ENCODE measurements around the gene ZC3H18. TPM values are rescaled to one million over a fixed set of nuclear protein-coding genes. Genes with fewer than 3 reads are reported as not detected.

Gene ZC3H18
- total RNA-seq, 1 experiment from 2014 or later = 76.4 TPM

- Histone ChIP-seq H3K79me2 (ENCODE audit: low read depth) (no peaks in the 10 kb centered on the region), H3K27me3 (ENCODE audit: insufficient read depth, low read depth) (peaks cover 56% of the 10 kb centered on the region), H3K27ac (no peak overlapping the region), H2AFZ (no peak overlapping the region), H3K4me1 (replicated peaks; ENCODE audit: insufficient read depth) (no peaks in the 10 kb centered on the region), H3K4me3 (no peak overlapping the region), H4K20me1 (ENCODE audit: insufficient read depth) (no peaks in the 10 kb centered on the region), H3K36me3 (ENCODE audit: low read depth) (no peaks in the 10 kb centered on the region), H3K4me2 (no peak overlapping the region), H3F3A (ENCODE audit: insufficient read depth, low read depth) (0 out of 2 replicates have a peak, but pooled peaks cover 5% of the 10 kb centered on the region), H3K9me3 (ENCODE audit: insufficient read depth, low read depth) (no peaks in the 10 kb centered on the region), H3K9me2 (ENCODE audit: insufficient read depth) (no peaks in the 10 kb centered on the region)
- ChIA-PET POLR2A (ENCODE audit: unreplicated experiment) (no interaction called here), CTCF (interaction anchor here (0.7 kb wide), 1 partner anchor 240 kb away, joined by 3 read pairs; no protein-coding TSS in a partner anchor)
- TF ChIP-seq CTCF (conservative IDR thresholded peaks at IDR 0.05) (no peak), EZH2 (IDR thresholded peaks at IDR 0.05; ENCODE audit: low read depth) (no peak)
- DNase-seq = no peak
- no TSS peak for BruUV-seq (replicated peaks)
- intact Hi-C loops (cut with micrococcal nuclease; ENCODE audit: unreplicated experiment) = no loop called here
Observed at GRCh38 chr16:88553739-88554138, 16.5 kb upstream of the ZC3H18 start.

- no peak overlapping the region for H2AFZ ChIP-seq
- H3F3A ChIP-seq (ENCODE audit: insufficient read depth, low read depth) = 0 out of 2 replicates have a peak, but pooled peaks cover 5% of the 10 kb centered on the region
- H3K9me2 ChIP-seq (ENCODE audit: insufficient read depth) = no peaks in the 10 kb centered on the region
- H4K20me1 ChIP-seq (ENCODE audit: insufficient read depth) = no peaks in the 10 kb centered on the region
- H3K27ac ChIP-seq = no peak overlapping the region
- H3K4me3 ChIP-seq = no peak overlapping the region
- intact Hi-C loops (cut with micrococcal nuclease; ENCODE audit: unreplicated experiment) = no loop called here
- BruUV-seq (replicated peaks) = no TSS peak
- H3K9me3 ChIP-seq (ENCODE audit: insufficient read depth, low read depth) = no peaks in the 10 kb centered on the region
- TF ChIP-seq CTCF (conservative IDR thresholded peaks at IDR 0.05) = no peak
- TF ChIP-seq EZH2 (IDR thresholded peaks at IDR 0.05; ENCODE audit: low read depth) = no peak
- POLR2A ChIA-PET (ENCODE audit: unreplicated experiment) = no interaction called here
- no peak for DNase-seq
- no peaks in the 10 kb centered on the region for H3K36me3 ChIP-seq (ENCODE audit: low read depth)
- peaks cover 48% of the 10 kb centered on the region for H3K27me3 ChIP-seq (ENCODE audit: insufficient read depth, low read depth)
- no peaks in the 10 kb centered on the region for H3K4me1 ChIP-seq (replicated peaks; ENCODE audit: insufficient read depth)
- no peaks in the 10 kb centered on the region for H3K79me2 ChIP-seq (ENCODE audit: low read depth)
- CTCF ChIA-PET = no interaction called here
- H3K4me2 ChIP-seq = no peak overlapping the region
Observed at GRCh38 chr16:88554711-88555264, 15.4 kb upstream of the ZC3H18 start.

- ChIA-PET CTCF (no interaction called here), POLR2A (ENCODE audit: unreplicated experiment) (no interaction called here)
- no peaks in the 10 kb centered on the region for H3K36me3 ChIP-seq (ENCODE audit: low read depth)
- H3F3A ChIP-seq (ENCODE audit: insufficient read depth, low read depth) = 0 out of 2 replicates have a peak, but pooled peaks cover 5% of the 10 kb centered on the region
- no peaks in the 10 kb centered on the region for H3K9me3 ChIP-seq (ENCODE audit: insufficient read depth, low read depth)
- no peak overlapping the region for H3K4me3 ChIP-seq
- no peak overlapping the region for H3K4me2 ChIP-seq
- no peaks in the 10 kb centered on the region for H3K4me1 ChIP-seq (replicated peaks; ENCODE audit: insufficient read depth)
- intact Hi-C loops (cut with micrococcal nuclease; ENCODE audit: unreplicated experiment) = no loop called here
- DNase-seq = no peak
- no peak overlapping the region for H3K27ac ChIP-seq
- no TSS peak for BruUV-seq (replicated peaks)
- peaks cover 54% of the 10 kb centered on the region for H3K27me3 ChIP-seq (ENCODE audit: insufficient read depth, low read depth)
- H4K20me1 ChIP-seq (ENCODE audit: insufficient read depth) = no peaks in the 10 kb centered on the region
- TF ChIP-seq EZH2 (IDR thresholded peaks at IDR 0.05; ENCODE audit: low read depth) = no peak
- no peak for TF ChIP-seq CTCF (conservative IDR thresholded peaks at IDR 0.05)
- H2AFZ ChIP-seq = no peak overlapping the region
- no peaks in the 10 kb centered on the region for H3K9me2 ChIP-seq (ENCODE audit: insufficient read depth)
- no peaks in the 10 kb centered on the region for H3K79me2 ChIP-seq (ENCODE audit: low read depth)
Observed at GRCh38 chr16:88556294-88556988, 13.8 kb upstream of the ZC3H18 start.
